BJ (cell line): ENCODE measurements around the gene GLP1R. TPM values are rescaled to one million over a fixed set of nuclear protein-coding genes. Genes with fewer than 3 reads are reported as not detected.

ENCODE experiments used
- CTCF ChIA-PET: fragments of 350-600 bp; formaldehyde crosslinking; extraction: SDS; loops from one replicate; lab custom pipeline; 2021; ENCODE audit warnings: antibody characterized with exemption, inconsistent platforms; lab: Yijun Ruan, JAX
- POLR2A ChIA-PET: fragments of 300-600 bp; sonication (Branson Sonifier 250); formaldehyde crosslinking; extraction: SDS; loops from one replicate; lab custom pipeline; 2021; ENCODE audit warnings: antibody characterized with exemption; lab: Charles Lee
- DNase-seq: peaks from one replicate; pipeline ENCODE4 v3.0.0-alpha.2; 2011; ENCODE audit warnings: low read depth
- H3K27me3 ChIP-seq: 2 replicates; pipeline ENCODE4 v1.6.0; 2011; ENCODE audit warnings: low read length; ENCODE audit not compliant: control insufficient read depth, insufficient read depth
- H3K36me3 ChIP-seq: 2 replicates; pipeline ENCODE4 v1.5.1; 2011; ENCODE audit warnings: low read length; ENCODE audit not compliant: control insufficient read depth, insufficient read depth
- H3K4me3 ChIP-seq: 2 replicates; pipeline ENCODE4 v1.5.1; 2011; ENCODE audit warnings: low read depth, mild to moderate bottlenecking, control low read depth, low read length
- polyA minus RNA-seq: library from RNA; depleted of rRNA, polyadenylated mRNA; stranded (reverse); fragments of >200 nt; gene quantifications from 2 replicates; pipeline ENCODE4 v1.2.3, GENCODE V29; 2011; rRNA and poly(A)+ RNA removed
- polyA plus RNA-seq: library from polyadenylated mRNA; depleted of rRNA; stranded (reverse); fragments of >200 nt; gene quantifications from 2 replicates; pipeline ENCODE4 v1.2.3, GENCODE V29; 2011; rRNA removed
- TF ChIP-seq, protein P1 (sequence below): IDR thresholded peaks from 2 replicates; pipeline ENCODE4 v1.5.1; 2011; ENCODE audit warnings: low read depth, mild to moderate bottlenecking, control low read depth, inconsistent platforms, low read length, moderate library complexity; ENCODE audit not compliant: insufficient read depth

Gene GLP1R
- polyA plus RNA-seq (not detected in 2 replicates), polyA minus RNA-seq (not detected in 2 replicates)

DNA sequence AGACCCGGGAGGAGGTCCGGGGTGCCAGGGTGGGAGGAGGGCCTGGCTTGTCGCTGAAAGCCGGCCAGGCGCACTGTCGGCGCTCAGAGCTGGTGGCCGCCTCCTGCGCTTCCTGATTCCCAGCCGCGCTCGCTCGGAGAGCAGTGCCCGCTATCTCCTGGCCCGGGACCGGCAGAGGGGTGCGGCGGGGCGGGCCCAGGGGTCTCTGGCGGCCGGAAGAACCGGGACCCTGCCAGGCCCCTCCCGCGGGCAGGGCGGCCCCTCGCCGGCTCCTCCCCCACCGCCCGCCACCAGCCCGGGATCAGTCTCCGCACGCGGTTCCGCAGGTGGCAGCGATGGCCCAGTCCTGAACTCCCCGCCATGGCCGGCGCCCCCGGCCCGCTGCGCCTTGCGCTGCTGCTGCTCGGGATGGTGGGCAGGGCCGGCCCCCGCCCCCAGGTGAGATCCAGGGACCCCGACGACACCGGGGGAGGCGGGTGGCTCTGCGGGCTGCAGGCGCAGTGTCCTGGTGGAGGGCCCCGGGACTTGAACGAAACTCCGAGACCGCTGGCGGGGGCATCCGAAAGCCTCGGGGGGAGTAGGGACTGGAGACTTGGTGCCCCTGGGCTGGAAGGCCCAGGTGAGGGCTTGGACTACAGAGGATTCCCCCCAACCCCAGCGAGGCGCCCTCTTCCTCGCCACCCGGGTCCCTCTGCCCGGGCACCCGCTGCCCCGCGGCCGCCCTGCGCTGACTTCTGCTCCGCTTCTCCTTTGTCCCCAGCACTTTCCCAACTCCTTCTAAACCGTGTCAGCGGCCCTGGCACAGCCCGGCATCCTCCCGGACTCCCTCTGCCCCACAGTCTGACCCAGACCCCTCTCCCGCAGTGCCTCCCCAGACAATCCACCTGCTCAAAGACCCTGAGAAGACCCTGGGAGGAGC, at the start of gene GLP1R:
Gene GLP1R (plus strand): TSS at position 301 of the 919 bp plus-strand sequence. CDS start 60 bp downstream, at position 361.
- ChIA-PET POLR2A (no interaction called here), CTCF (no interaction called here)
- H3K27me3 ChIP-seq = peaks cover 18% of the 10 kb centered on the region
- H3K36me3 ChIP-seq = no peaks in the 10 kb centered on the region
- no peak for DNase-seq
- TF ChIP-seq, protein P1, sequence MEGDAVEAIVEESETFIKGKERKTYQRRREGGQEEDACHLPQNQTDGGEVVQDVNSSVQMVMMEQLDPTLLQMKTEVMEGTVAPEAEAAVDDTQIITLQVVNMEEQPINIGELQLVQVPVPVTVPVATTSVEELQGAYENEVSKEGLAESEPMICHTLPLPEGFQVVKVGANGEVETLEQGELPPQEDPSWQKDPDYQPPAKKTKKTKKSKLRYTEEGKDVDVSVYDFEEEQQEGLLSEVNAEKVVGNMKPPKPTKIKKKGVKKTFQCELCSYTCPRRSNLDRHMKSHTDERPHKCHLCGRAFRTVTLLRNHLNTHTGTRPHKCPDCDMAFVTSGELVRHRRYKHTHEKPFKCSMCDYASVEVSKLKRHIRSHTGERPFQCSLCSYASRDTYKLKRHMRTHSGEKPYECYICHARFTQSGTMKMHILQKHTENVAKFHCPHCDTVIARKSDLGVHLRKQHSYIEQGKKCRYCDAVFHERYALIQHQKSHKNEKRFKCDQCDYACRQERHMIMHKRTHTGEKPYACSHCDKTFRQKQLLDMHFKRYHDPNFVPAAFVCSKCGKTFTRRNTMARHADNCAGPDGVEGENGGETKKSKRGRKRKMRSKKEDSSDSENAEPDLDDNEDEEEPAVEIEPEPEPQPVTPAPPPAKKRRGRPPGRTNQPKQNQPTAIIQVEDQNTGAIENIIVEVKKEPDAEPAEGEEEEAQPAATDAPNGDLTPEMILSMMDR = no peak
- no peak within 1 kb of the TSS for H3K4me3 ChIP-seq

DNA sequence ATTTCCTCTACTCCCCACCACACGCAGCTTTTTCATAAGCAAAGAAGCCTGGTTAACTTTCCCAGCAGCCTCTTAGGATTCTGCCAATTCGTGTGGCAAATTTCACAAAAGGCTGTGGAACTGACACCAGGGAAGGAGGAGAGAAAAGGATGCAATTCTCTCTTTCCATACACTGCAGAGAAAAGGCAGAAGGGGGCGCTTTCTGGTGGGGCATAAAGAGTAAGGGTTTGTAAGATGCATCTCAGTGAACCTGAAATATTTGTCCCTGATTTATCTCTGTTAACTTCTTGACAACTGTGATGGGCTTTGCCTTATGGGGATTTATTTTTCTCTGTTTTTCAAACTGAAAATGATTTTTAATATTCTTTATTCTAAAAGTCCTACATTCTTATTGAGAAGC, 45.5 kb upstream of the GLP1R start:
- POLR2A ChIA-PET = no interaction called here
- Histone ChIP-seq H3K36me3 (no peaks in the 10 kb centered on the region), H3K4me3 (no peak overlapping the region), H3K27me3 (0 out of 2 replicates have a peak, but pooled peaks cover 2% of the 10 kb centered on the region)
- TF ChIP-seq, protein P1 = no peak
- DNase-seq = no peak
- CTCF ChIA-PET = interaction anchor here (0.7 to 1.1 kb wide), 3 partner anchors 18 to 24 kb away, joined by 3 read pairs; no protein-coding TSS in a partner anchor

DNA sequence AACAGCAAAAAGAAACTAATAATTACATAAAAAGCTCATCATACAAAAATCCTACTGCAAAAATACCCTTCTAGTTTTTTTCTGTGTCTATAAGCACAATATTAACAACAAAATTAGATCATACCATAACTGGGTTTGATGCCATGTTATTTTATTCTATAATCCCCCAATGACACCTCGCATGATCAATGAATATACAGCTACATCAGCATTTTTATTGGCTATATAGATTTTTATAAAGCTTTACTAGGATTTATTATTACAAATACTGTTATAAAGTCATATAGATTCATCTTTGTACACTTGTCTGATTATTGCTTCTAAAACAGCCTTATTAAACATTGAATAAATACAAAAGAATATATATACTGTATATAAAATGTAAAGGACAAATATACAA, 45.1 kb upstream of the GLP1R start:
- ChIA-PET CTCF (interaction anchor here (0.7 to 1.1 kb wide), 3 partner anchors 18 to 24 kb away, joined by 3 read pairs; no protein-coding TSS in a partner anchor), POLR2A (no interaction called here)
- no peaks in the 10 kb centered on the region for H3K36me3 ChIP-seq
- H3K27me3 ChIP-seq = 0 out of 2 replicates have a peak, but pooled peaks cover 2% of the 10 kb centered on the region
- H3K4me3 ChIP-seq = no peak overlapping the region
- no peak for DNase-seq
- TF ChIP-seq, protein P1 = no peak

DNA sequence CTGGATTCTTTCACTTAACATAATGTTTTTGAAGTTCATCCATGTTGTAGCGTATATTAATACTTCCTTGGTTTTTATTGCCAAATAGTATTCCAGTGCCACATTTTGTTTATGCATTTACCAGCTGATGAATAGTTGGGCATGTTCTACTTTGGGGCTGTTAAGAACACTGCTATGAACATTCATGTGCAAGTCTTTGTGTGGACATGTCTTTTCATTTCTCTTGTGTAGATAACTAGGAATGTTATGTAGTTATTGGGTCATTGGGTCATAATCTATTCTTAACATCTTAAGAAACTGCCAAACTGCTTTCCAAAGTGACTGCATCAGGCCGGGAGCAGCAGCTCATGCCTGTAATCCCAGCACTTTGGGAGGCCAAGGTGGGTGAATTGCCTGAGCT, 43.8 kb upstream of the GLP1R start:
- Histone ChIP-seq H3K4me3 (no peak overlapping the region), H3K27me3 (0 out of 2 replicates have a peak, but pooled peaks cover 2% of the 10 kb centered on the region), H3K36me3 (no peaks in the 10 kb centered on the region)
- no peak for DNase-seq
- ChIA-PET CTCF (no interaction called here), POLR2A (no interaction called here)
- TF ChIP-seq, protein P1 = no peak

DNA sequence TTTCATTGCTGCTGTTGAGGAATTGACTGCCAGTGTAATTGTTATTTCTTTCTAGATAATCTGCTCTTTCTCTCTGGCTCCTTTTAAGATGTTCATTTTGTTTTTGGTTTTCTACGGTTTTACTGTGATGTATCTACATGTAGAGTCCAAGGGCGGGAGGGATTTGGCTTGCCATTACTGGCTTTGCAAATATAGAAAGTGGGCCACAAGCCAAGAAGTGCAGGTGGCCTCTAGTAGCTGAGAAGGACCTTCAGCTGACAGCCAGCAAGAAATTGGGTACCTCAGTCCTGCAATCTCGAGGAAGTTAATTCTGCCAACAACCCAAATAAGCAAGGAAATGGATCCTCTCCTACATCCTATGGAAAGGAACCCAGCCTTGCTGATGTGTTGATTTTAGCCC, 42.8 kb upstream of the GLP1R start:
- Histone ChIP-seq H3K27me3 (0 out of 2 replicates have a peak, but pooled peaks cover 2% of the 10 kb centered on the region), H3K4me3 (no peak overlapping the region), H3K36me3 (no peaks in the 10 kb centered on the region)
- TF ChIP-seq, protein P1 = no peak
- DNase-seq = no peak
- ChIA-PET CTCF (interaction anchor here (0.9 kb wide), 2 partner anchors 29 to 30 kb away, joined by 3 to 4 read pairs; no protein-coding TSS in a partner anchor), POLR2A (no interaction called here)
